HepG2 (cell line): Measurements from ENCODE around the gene ATP1A1.

Experiments used
- RFX5 ChIP-seq: IDR thresholded peaks from 2 replicates; pipeline ENCODE4 v1.6.1; 2011; ENCODE audit warnings: low read depth, low read length, improper control_type of control experiment
- SMAD9 ChIP-seq: sonication (generic); formaldehyde crosslinking; IDR thresholded peaks from 2 replicates; pipeline ENCODE4 v1.5.1; 2020; ENCODE audit warnings: mild to moderate bottlenecking, missing genetic modification reagents
- TRAFD1 ChIP-seq: sonication (generic); formaldehyde crosslinking; IDR thresholded peaks from 2 replicates; pipeline ENCODE4 v1.5.1; 2020; ENCODE audit warnings: missing genetic modification reagents, mild to moderate bottlenecking, borderline replicate concordance

GRCh38 chr1:116382857-116383483 lies 9.9 kb downstream of the ATP1A1 start:
- TF ChIP-seq TRAFD1 (CRISPR knock-in tag), result no peak
- no peak for TF ChIP-seq SMAD9 (CRISPR knock-in tag)
- TF ChIP-seq RFX5, result no peak
